ENCODE measurements around the gene B4GALNT3. TPM values are rescaled to one million over a fixed set of nuclear protein-coding genes. Genes with fewer than 3 reads are reported as not detected.

The B4GALNT3 gene
- total and polyA plus RNA-seq, 2 donors (not counting 1 experiment from before 2014, with no cell fraction given): not detected

- TF ChIP-seq CTCF (conservative IDR thresholded peaks at IDR 0.05 in 1 of 2, IDR thresholded peaks at IDR 0.05 in 1 of 2; ENCODE audit: low read depth in 1 of 2, low read length in 2 of 2) (no peak), EZH2 (IDR thresholded peaks at IDR 0.05; ENCODE audit: low read length, missing control alignments) (no peak)
Measured at GRCh38 chr12:544142-544541, 84.4 kb downstream of the B4GALNT3 start.

GRCh38 chr12:544941-545635 is 85.3 kb downstream of the B4GALNT3 start:
- Histone ChIP-seq H3K4me1 (ENCODE audit: control insufficient read depth, extremely low read depth, insufficient read depth, low read length) (no peaks in the 10 kb centered on the region), H2AFZ (ENCODE audit: low read length) (no peak overlapping the region), H4K20me1 (ENCODE audit: control insufficient read depth, extremely low read depth, insufficient read depth, low read length) (no peaks in the 10 kb centered on the region), H3K9me3 (ENCODE audit: control insufficient read depth, insufficient read depth, low read depth, low read length) (no peaks in the 10 kb centered on the region), H3K79me2 (ENCODE audit: control insufficient read depth, insufficient read depth, low read length) (no peaks in the 10 kb centered on the region), H3K9ac (ENCODE audit: insufficient read depth, low read length) (no peak overlapping the region), H3K36me3 (ENCODE audit: control insufficient read depth, insufficient read depth, low read length) (no peaks in the 10 kb centered on the region), H3K4me2 (ENCODE audit: extremely low read depth, insufficient read depth, low read length) (no peak overlapping the region), H3K27me3 (ENCODE audit: control insufficient read depth, insufficient read depth, low read length) (peaks cover 5% of the 10 kb centered on the region), H3K4me3 (replicated peaks in 1 of 4; ENCODE audit: control extremely low read depth in 1 of 4, insufficient read depth in 1 of 4, low read depth in 3 of 4, low read length in 4 of 4) (no peak overlapping the region), H3K27ac (ENCODE audit: insufficient read depth, low read length) (no peak overlapping the region)
- peak in 1 of 2 donors; percentile 4 for DNase-seq (ENCODE audit: low read depth in 2 of 2)
- no peak for TF ChIP-seq EZH2 (IDR thresholded peaks at IDR 0.05; ENCODE audit: low read length, missing control alignments)

More at GRCh38 chr12:544142-544541, 84.4 kb downstream of the B4GALNT3 start:
- Histone ChIP-seq H2AFZ (ENCODE audit: low read length) (no peak overlapping the region), H3K9me3 (ENCODE audit: control insufficient read depth, insufficient read depth, low read depth, low read length) (no peaks in the 10 kb centered on the region), H3K36me3 (ENCODE audit: control insufficient read depth, insufficient read depth, low read length) (no peaks in the 10 kb centered on the region), H4K20me1 (ENCODE audit: control insufficient read depth, extremely low read depth, insufficient read depth, low read length) (no peaks in the 10 kb centered on the region), H3K9ac (ENCODE audit: insufficient read depth, low read length) (no peak overlapping the region), H3K79me2 (ENCODE audit: control insufficient read depth, insufficient read depth, low read length) (no peaks in the 10 kb centered on the region), H3K4me2 (ENCODE audit: extremely low read depth, insufficient read depth, low read length) (no peak overlapping the region), H3K27me3 (ENCODE audit: control insufficient read depth, insufficient read depth, low read length) (peaks cover 5% of the 10 kb centered on the region), H3K27ac (ENCODE audit: insufficient read depth, low read length) (no peak overlapping the region), H3K4me3 (replicated peaks in 1 of 4; ENCODE audit: control extremely low read depth in 1 of 4, insufficient read depth in 1 of 4, low read depth in 3 of 4, low read length in 4 of 4) (no peak overlapping the region), H3K4me1 (ENCODE audit: control insufficient read depth, extremely low read depth, insufficient read depth, low read length) (no peaks in the 10 kb centered on the region)
- no peak for DNase-seq (ENCODE audit: low read depth in 2 of 2)

DNA sequence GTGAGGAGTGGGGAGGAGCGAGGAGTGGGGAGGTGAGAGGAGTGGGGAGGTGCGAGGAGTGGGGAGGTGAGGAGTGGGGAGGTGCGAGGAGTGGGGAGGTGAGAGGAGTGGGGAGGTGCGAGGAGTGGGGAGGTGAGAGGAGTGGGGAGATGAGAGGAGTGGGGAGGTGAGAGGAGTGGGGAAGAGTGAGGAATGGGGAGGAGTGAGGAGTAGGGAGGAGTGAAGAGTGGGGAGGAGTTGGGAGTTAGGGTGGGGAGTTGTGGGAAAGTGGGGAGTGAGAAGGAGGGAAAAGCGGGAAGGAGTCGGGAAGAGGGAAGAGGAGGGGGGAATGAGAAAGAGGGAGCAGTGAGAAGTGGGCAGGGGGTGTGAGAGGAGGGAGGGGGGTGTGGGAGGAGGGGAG is 86.1 kb downstream of the B4GALNT3 start:
- TF ChIP-seq EZH2 (IDR thresholded peaks at IDR 0.05; ENCODE audit: low read length, missing control alignments): no peak
- no peak for TF ChIP-seq CTCF (conservative IDR thresholded peaks at IDR 0.05 in 1 of 2, IDR thresholded peaks at IDR 0.05 in 1 of 2; ENCODE audit: low read depth in 1 of 2, low read length in 2 of 2)
- peaks cover 7% of the 10 kb centered on the region for H3K27me3 ChIP-seq (ENCODE audit: control insufficient read depth, insufficient read depth, low read length)
- DNase-seq (ENCODE audit: low read depth in 2 of 2): no peak
- no peak overlapping the region for H3K4me3 ChIP-seq (replicated peaks in 1 of 4; ENCODE audit: control extremely low read depth in 1 of 4, insufficient read depth in 1 of 4, low read depth in 3 of 4, low read length in 4 of 4)
- no peaks in the 10 kb centered on the region for H3K79me2 ChIP-seq (ENCODE audit: control insufficient read depth, insufficient read depth, low read length)
- H2AFZ ChIP-seq (ENCODE audit: low read length): no peak overlapping the region
- no peak overlapping the region for H3K4me2 ChIP-seq (ENCODE audit: extremely low read depth, insufficient read depth, low read length)
- no peak overlapping the region for H3K9ac ChIP-seq (ENCODE audit: insufficient read depth, low read length)
- H3K4me1 ChIP-seq (ENCODE audit: control insufficient read depth, extremely low read depth, insufficient read depth, low read length): no peaks in the 10 kb centered on the region
- H3K9me3 ChIP-seq (ENCODE audit: control insufficient read depth, insufficient read depth, low read depth, low read length): no peaks in the 10 kb centered on the region
- no peak overlapping the region for H3K27ac ChIP-seq (ENCODE audit: insufficient read depth, low read length)
- H3K36me3 ChIP-seq (ENCODE audit: control insufficient read depth, insufficient read depth, low read length): no peaks in the 10 kb centered on the region
- no peaks in the 10 kb centered on the region for H4K20me1 ChIP-seq (ENCODE audit: control insufficient read depth, extremely low read depth, insufficient read depth, low read length)

Measured in fibroblast of lung (primary cell).